GM19397 (cell line): ENCODE measurements around the gene MYH6.

Experiments
- ATAC-seq: cut with Tn5 transposase; IDR thresholded peaks from one replicate; pipeline ENCODE4 v1.9.1; 2021; ENCODE audit warnings: mild to moderate bottlenecking, moderate library complexity; ENCODE audit not compliant: unreplicated experiment

The MYH6 gene

DNA sequence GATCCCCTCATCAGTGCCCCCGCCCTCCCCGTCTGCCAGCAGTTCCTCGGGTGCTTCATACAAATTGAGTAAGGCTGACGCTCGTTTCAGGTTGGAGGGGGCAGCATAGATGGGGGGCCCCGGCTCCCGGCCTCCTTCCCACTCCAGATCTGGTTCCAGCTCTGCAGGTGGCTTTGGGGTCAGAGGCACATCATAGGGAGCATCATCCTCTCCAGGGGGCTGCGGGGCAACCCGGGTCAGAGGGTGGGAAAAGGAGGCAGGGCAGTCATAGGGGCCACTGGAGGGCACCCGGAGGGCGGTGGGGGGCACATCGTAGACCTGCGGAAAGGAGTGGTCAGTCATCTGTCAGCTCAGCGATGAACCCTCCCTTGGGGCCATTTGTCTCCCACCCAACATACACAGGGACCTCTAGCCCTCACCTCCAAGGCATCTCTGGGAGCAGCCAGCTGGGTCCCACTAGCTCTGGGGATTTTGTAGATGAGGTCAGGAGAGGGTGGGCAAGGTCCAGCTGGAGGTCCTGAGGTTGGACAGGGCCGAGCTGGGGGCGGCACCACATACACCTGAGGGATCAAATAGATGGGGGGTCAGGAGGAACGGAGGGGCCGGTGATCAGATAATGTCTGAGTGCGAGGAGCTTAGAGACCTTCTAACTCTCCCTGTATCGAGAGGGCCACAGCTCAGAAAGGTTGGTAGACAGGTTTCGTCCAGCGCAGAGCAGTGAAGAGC, 48.2 kb downstream of the MYH6 start:
- no peak for ATAC-seq

GRCh38 chr14:23359167-23359626, 48.9 kb downstream of the MYH6 start:
- no peak for ATAC-seq

- ATAC-seq = no peak
Observed at GRCh38 chr14:23358553-23359166, 49.4 kb downstream of the MYH6 start.

DNA sequence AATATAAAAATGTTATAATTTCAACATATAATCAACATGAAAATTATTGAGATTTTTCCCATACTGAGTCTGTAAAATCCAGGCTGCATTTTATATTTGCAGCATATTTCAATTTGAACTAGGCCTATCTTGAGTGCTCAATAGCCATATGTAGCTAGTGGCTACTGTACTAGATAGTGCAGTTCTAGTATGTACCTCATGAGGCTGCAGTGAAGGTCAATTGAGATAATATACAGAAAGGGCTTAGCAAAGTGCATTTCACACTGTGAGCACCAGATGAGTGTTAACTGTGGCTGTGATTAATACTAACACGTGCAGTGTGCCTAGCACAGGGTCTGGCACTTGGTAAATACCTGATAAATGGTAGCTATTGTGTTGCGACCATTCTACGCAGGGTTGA, 50.0 kb downstream of the MYH6 start:
- ATAC-seq = no peak

DNA sequence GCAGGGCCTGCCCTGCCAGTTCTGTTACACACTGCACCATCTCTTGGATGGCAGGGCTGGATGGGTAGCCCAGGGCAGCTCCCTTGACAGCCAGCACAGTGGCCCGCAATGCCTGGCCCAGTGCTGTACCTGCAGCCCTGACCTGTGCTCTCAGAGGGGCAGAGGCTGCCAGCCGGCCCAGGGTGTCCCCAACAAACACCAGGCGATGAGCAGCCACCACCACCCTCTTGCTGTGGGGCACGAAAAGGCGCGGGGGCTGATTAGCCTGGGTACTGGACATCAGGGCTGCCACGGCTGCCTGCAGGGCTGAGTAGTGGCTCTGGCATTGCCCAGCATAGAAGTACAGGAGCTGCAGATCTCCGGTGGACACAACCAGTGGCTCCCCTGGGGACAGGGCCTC, 50.8 kb downstream of the MYH6 start:
- no peak for ATAC-seq

GRCh38 chr14:23356662-23357061, 51.4 kb downstream of the MYH6 start:
- no peak for ATAC-seq

DNA sequence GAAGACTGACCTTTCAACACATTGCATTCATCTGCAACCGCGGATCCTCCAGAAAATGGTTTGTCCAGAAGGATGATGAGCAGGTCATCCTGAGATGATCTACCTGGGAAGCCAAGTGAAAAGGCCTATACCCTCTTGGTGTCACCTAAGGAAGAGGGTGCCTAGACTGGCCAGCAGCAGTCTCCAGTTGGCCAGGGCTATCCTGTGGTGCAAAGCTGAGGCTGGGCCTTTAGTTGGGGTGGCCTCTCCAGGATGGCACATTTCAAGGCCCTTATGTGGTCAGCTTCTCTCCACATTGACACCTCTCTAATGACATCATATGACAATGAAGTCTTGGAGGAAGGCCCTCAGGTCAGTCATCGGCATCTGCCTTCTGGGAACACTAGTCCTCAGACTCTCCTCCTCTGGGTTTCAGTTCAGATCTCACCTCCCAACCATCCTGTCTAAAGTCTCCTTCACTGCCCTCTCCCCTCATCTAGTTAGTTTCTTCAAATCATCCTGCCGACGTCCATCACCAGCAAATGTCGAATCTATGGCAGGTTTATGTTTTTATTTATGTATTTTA, 52.1 kb downstream of the MYH6 start:
- ATAC-seq = no peak

DNA sequence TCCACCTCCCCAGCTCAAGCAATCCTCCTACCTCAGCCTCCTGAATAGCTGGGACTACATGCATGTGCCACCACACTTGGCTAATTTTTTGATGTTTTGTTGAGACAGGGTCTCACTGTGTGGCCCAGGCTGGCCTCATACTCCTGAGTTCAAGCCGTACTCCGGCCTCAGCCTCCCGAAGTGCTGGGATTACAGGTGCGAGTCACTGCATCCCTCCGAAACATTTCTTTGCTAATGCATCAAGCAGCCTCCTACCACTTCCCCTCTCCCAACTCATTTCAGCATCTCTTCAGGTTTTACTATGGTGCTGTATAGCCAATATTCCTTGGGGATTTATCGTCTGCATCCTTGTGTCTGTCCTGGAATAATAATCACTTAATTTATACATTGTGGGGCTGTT, 53.1 kb downstream of the MYH6 start:
- no peak for ATAC-seq

DNA sequence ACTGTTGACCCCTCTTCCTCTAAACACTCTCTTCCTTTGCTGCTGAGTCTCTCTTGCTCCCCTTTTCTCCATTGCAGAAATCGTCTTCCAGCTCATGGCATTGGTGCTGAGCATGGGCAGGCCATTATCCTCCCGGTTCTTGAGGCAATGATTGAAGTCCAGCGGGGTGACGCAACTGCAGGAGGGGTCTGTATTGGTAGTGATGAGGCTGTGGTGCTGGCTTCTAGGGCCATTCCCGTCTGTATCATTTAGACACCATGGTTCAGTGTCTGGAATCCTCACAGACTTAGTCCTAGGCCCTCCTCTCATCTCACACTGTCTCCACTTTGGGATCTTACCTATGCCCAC, 54.7 kb downstream of the MYH6 start:
- ATAC-seq = no peak

- ATAC-seq = no peak
Observed at GRCh38 chr14:23352506-23353432, 55.3 kb downstream of the MYH6 start, which contains the start of gene SLC22A17. SLC22A17 (minus strand) TSS chr14:23352887.

- no peak for ATAC-seq
Observed at GRCh38 chr14:23351681-23352505, 56.2 kb downstream of the MYH6 start.

DNA sequence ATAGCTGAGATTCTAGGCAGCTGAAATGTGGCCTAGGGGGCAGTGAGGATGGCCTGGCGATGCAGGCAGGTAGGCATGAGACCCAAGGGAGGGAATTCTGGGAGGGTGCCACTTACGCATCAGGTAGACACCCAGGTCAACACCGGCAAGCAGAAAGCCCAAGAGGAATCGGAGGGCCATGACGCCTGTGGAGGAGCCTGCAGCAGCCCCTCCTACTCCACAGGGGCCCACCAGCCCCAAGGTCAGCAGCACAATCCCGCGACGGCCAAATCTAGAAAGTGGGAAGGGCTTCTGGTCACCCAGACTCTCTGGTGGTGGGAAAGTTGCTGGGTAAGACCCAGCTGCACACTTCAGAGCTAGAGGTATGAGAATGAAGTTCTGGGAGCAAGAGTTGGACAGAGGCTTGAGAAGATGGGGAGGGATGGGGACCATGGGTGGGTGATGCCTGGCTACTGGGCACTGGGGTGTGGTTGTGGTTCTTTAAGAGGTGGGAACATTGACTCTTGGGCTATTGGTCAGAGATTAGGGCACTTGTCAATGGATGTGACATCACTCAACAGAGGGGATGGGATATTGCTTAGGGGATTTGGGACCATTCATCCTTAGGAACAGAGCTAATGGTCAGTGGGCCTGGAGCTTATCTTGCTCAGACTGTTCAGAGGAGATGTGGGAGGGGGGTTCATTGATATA, 58.8 kb downstream of the MYH6 start:
- no peak for ATAC-seq

- no peak for ATAC-seq
Observed at GRCh38 chr14:23348297-23348655, 59.8 kb downstream of the MYH6 start.

DNA sequence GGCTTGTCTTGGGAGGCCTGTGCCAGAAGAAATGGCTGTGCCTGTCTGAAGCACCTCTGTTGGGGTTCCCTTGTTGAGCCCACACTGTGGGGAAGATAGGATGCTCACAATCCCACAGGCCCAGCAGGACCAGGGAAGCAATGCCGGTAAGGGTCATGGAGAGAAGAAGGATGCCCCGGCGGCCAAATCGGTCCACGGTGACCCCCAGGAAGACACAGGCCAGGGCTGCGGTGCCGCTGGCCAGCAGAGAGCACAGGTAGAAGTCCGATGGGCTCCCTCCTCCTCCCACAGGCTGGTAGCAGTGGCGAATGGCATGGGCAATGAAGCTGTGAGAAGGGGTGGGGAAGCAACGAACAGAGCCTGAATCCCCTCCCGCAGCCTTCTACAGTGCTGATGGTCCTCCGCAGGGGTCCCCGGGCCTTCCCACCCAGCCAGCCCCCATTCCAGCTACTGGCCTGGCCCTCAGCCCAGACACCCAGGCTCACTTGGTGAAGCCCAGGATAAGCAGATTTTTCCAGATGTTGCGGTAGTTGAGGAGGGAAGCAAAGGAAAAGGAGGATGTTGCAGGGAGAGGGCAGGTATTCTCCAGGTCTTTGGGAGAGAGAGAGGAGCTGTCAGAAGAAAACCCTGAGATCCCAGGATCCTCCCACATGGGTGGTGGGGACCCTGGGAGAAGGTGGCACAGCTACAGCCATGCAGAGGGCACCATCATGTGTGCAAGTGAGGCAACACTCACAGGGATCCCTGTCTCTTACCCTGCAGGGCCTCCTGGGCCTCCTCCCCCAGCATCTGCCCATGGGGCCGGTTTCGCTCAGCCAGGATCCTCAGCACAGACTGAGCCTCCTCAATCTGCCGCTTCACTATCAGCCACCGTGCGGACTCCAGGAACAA, 60.4 kb downstream of the MYH6 start:
- no peak for ATAC-seq

DNA sequence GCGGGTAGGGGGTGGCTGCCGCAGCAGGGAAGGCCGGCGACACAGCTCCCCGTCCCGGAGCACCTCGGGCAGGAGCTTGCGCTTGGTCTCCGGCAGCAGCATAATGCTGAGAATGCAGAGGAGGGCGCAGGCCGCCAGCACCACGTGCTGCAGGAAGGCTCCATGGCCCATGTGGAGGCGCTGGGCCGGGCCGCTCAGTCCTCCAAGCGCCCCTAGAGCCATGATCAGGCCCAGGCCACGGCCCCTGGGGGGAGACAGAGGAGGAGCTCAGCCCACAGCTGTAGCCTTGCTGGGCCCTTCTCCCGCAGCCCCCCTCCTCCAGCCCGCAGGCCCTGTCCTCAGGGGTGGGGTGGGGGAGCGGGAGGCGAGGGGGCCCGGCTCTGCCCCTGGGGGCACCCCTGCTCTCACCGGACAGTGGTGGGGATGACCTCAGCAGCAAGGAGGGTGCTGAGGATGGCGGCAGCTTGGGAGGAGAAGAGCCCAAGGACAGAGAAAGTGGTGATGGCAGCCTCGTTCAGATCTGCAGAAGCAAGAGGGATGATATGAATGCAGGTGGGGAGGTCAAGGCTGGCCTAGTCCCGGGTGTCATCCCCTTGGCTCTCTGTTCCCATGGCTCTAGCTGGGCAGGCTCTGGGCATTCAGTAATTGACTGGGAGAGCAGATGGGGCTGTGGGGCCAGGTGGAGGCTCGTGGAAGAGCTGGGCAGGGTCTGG, 61.2 kb downstream of the MYH6 start:
- ATAC-seq = no peak

GRCh38 chr14:23345987-23346692, 61.9 kb downstream of the MYH6 start:
- ATAC-seq = no peak

DNA sequence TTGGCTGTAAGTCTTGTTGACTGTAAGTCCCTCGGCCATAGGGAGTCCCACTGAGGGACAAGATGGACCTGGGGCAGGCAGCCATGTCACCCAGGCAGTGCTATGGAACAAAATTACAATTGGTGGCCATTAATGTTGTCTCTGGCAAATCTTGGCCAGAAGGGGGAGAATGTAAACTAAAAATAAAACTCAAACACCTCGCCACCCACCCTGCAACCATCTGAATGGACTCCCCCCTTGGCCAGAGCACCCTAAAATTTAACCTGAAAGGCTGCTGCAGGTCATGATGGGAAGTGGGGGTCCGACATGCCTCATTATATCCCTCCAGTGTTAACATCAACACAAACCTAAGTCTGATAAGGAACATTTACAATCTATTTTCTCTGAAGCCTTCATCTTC, 63.6 kb downstream of the MYH6 start:
- ATAC-seq = no peak
